Type B pancreatic cell (in vitro differentiated cells): ENCODE results near the gene MAGI1. TPM values are rescaled to one million over a fixed set of nuclear protein-coding genes. Genes with fewer than 3 reads are reported as not detected.

ENCODE experiments used
- DNase-seq: peaks from one replicate; pipeline ENCODE4 v3.0.0; 2021; ENCODE audit warnings: mixed read lengths; ENCODE audit not compliant: unreplicated experiment; ENCODE audit errors: extremely low spot score
- H3K27ac Mint-ChIP-seq: 2 replicates; pipeline ENCODE4 v1.8.0; 2021; ENCODE audit warnings: mild to moderate bottlenecking, mixed read lengths
- H3K27me3 Mint-ChIP-seq: 2 replicates; pipeline ENCODE4 v1.8.0; 2021; ENCODE audit warnings: mixed read lengths
- H3K36me3 Mint-ChIP-seq: 2 replicates; pipeline ENCODE4 v1.8.0; 2021; ENCODE audit warnings: mixed read lengths
- H3K4me1 Mint-ChIP-seq: one replicate; pipeline ENCODE4 v1.8.0; 2021; ENCODE audit warnings: mixed read lengths; ENCODE audit not compliant: unreplicated experiment
- H3K4me3 Mint-ChIP-seq: 2 replicates; pipeline ENCODE4 v1.8.0; 2021; ENCODE audit warnings: mild to moderate bottlenecking, mixed read lengths
- H3K9me3 Mint-ChIP-seq: 2 replicates; pipeline ENCODE4 v1.8.0; 2021; ENCODE audit warnings: mixed read lengths
- CTCF ChIP-seq: fragments of 200-600 bp; sonication (generic); conservative IDR thresholded peaks from 2 replicates; pipeline ENCODE4 v1.5.0; 2021; ENCODE audit warnings: antibody characterized with exemption, mild to moderate bottlenecking
- total RNA-seq: library from RNA; stranded (reverse); gene quantifications from 2 replicates; pipeline ENCODE4 v1.2.1, GENCODE V29; 2021; ENCODE audit warnings: low replicate concordance

Gene MAGI1
- total RNA-seq, 1 donor from 2014 or later = 53.1 TPM

- no peak for TF ChIP-seq CTCF
- H3K4me1 Mint-ChIP-seq = peaks cover 16% of the 10 kb centered on the region
- peaks cover 3% of the 10 kb centered on the region for H3K36me3 Mint-ChIP-seq
- H3K27me3 Mint-ChIP-seq = no peaks in the 10 kb centered on the region
- H3K9me3 Mint-ChIP-seq = no peaks in the 10 kb centered on the region
- no peak for DNase-seq
- H3K4me3 Mint-ChIP-seq = peak overlapping the region; percentile 62
- peak overlapping the region; percentile 80 for H3K27ac Mint-ChIP-seq
These were observed 59.0 kb downstream of the MAGI1 start for GRCh38 chr3:65979731-65980130.

DNA sequence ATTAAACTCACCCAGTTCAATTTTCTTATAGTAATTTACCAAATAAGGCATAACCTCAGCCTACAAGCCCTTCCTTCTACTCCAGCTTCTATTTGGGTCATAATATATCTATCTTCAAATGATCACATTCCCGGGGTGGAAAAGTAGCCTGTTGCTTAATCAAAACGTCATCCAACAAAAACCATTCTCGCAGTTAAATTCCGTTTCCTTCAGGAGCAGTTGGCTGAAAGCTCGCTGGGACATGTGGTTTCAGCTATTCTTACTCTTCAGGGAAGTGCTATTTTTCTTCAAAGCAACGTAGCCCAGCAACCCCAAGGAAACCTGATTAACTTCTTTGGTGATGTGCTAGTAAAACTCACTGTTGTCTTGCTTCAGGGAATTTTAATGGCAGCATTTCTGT, 59.6 kb downstream of the MAGI1 start:
- Mint-ChIP-seq H3K27me3 (no peaks in the 10 kb centered on the region), H3K36me3 (peaks cover 6% of the 10 kb centered on the region), H3K27ac (peak overlapping the region; percentile 80), H3K4me1 (peaks cover 16% of the 10 kb centered on the region), H3K9me3 (no peaks in the 10 kb centered on the region), H3K4me3 (peak overlapping the region; percentile 62)
- DNase-seq = no peak
- no peak for TF ChIP-seq CTCF

GRCh38 chr3:65978116-65978515, 60.6 kb downstream of the MAGI1 start:
- TF ChIP-seq CTCF = no peak

GRCh38 chr3:65975032-65975431, 63.7 kb downstream of the MAGI1 start:
- no peak for DNase-seq
- Mint-ChIP-seq H3K4me3 (no peak overlapping the region), H3K27me3 (no peaks in the 10 kb centered on the region), H3K4me1 (peaks cover 11% of the 10 kb centered on the region), H3K27ac (no peak overlapping the region), H3K9me3 (no peaks in the 10 kb centered on the region), H3K36me3 (peaks cover 6% of the 10 kb centered on the region)
- TF ChIP-seq CTCF = no peak

More at GRCh38 chr3:65978116-65978515, 60.6 kb downstream of the MAGI1 start:
- no peaks in the 10 kb centered on the region for H3K27me3 Mint-ChIP-seq
- H3K4me3 Mint-ChIP-seq = no peak overlapping the region
- DNase-seq = no peak
- no peak overlapping the region for H3K27ac Mint-ChIP-seq
- peaks cover 6% of the 10 kb centered on the region for H3K36me3 Mint-ChIP-seq
- peaks cover 10% of the 10 kb centered on the region for H3K4me1 Mint-ChIP-seq
- H3K9me3 Mint-ChIP-seq = no peaks in the 10 kb centered on the region

DNA sequence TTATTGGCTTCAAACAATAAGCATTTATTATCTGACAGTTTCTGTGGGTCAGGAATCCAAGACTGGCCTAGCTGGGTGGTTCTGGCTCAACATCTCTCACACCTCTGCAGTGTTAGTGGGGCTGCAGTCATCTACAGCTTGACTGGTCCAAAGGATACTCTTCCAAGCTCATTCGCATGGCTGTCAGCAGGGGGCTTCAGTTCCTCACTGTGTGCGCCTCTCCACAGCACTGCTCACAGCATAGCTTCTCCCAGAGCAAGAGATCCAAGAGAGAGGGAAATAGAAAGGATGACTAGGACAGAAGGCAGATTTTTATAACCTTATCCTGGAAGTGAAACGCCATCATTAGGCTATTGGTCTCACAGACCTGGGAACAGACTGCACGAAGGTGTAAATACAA, 64.2 kb downstream of the MAGI1 start:
- no peak overlapping the region for H3K4me3 Mint-ChIP-seq
- peaks cover 6% of the 10 kb centered on the region for H3K36me3 Mint-ChIP-seq
- no peaks in the 10 kb centered on the region for H3K27me3 Mint-ChIP-seq
- no peak for DNase-seq
- no peaks in the 10 kb centered on the region for H3K9me3 Mint-ChIP-seq
- H3K4me1 Mint-ChIP-seq = peaks cover 10% of the 10 kb centered on the region
- no peak for TF ChIP-seq CTCF
- no peak overlapping the region for H3K27ac Mint-ChIP-seq

GRCh38 chr3:65972765-65973164, 66.0 kb downstream of the MAGI1 start:
- no peak for DNase-seq
- Mint-ChIP-seq H3K4me1 (peaks cover 4% of the 10 kb centered on the region), H3K36me3 (peaks cover 6% of the 10 kb centered on the region), H3K4me3 (no peak overlapping the region), H3K27ac (no peak overlapping the region), H3K9me3 (no peaks in the 10 kb centered on the region), H3K27me3 (no peaks in the 10 kb centered on the region)
- no peak for TF ChIP-seq CTCF
